Measurements from ENCODE around the gene ANKH.

ANKH gene

DNA sequence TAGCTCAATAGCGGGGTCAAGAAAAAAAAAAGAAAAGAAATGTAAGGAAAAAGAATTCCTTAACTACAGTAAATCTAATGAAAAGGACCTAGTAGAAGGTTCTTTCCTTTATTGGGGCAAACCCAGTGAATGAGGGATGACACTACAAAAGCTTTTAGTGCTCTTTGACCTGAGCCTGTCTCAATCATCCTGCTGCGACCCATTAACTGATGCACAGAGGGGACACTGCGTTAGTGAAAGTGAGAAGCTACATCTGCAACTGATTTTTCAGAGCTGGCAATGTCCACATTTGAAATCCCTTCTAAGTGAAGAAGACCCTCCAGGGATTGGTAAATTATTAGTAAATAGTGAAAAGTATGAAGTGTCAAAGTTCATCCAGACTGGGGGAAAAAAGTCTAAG is 106.0 kb downstream of the ANKH start:
- Histone ChIP-seq H3K27ac (ENCODE audit: low read length) (no peak overlapping the region), H3K27me3 (ENCODE audit: insufficient read depth, low read length) (no peaks in the 10 kb centered on the region), H3K4me3 (ENCODE audit: low read length) (no peak overlapping the region), H3K36me3 (ENCODE audit: insufficient read depth, low read depth, low read length) (no peaks in the 10 kb centered on the region), H3K4me1 (ENCODE audit: insufficient read depth, low read length) (no peaks in the 10 kb centered on the region), H3K9me3 (ENCODE audit: insufficient read depth, low read depth, low read length) (no peaks in the 10 kb centered on the region), H3K9ac (ENCODE audit: low read depth, low read length) (no peak overlapping the region)

DNA sequence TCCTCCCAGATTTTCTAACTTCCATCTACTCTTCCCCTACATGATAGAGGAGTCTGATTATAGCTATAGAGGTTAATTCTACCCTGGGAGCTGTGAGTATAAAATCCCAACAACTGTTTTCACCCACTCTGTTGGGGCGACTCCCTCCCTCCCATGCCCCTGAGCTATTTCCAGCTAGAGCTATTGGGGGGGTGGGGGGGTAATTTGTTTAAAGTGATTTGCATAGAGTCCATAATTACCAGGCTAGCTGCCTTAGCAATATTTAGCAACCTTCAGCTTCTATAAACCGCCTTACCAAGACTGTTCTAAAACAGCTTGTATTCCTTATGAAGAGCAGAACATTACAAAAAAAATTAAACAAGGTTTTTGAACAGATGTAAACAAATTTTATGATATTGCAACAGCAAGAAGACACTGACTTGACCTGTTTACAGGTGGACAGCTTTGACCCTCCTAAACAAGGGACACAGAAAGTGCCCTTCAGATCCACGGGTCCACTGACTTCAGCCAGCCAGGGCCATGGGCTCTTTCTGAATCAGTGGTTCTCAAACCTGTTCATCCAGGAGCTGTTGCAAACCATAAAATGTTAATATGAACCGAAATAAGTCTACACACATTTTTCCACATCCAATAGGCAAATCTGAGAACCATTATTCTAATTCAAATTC is 108.9 kb downstream of the ANKH start:
- no peak overlapping the region for H3K9ac ChIP-seq (ENCODE audit: low read depth, low read length)
- no peaks in the 10 kb centered on the region for H3K27me3 ChIP-seq (ENCODE audit: insufficient read depth, low read length)
- H3K36me3 ChIP-seq (ENCODE audit: insufficient read depth, low read depth, low read length), result no peaks in the 10 kb centered on the region
- H3K27ac ChIP-seq (ENCODE audit: low read length), result no peak overlapping the region
- no peak overlapping the region for H3K4me3 ChIP-seq (ENCODE audit: low read length)
- no peaks in the 10 kb centered on the region for H3K9me3 ChIP-seq (ENCODE audit: insufficient read depth, low read depth, low read length)
- H3K4me1 ChIP-seq (ENCODE audit: insufficient read depth, low read length), result no peaks in the 10 kb centered on the region

- no peaks in the 10 kb centered on the region for H3K27me3 ChIP-seq (ENCODE audit: insufficient read depth, low read length)
- H3K4me1 ChIP-seq (ENCODE audit: insufficient read depth, low read length), result no peaks in the 10 kb centered on the region; the same call in 1 of the 2 replicates
- no peaks in the 10 kb centered on the region for H3K36me3 ChIP-seq (ENCODE audit: insufficient read depth, low read depth, low read length)
- H3K9me3 ChIP-seq (ENCODE audit: insufficient read depth, low read depth, low read length), result no peaks in the 10 kb centered on the region
- H3K4me3 ChIP-seq (ENCODE audit: low read length), result no peak overlapping the region
- no peak overlapping the region for H3K9ac ChIP-seq (ENCODE audit: low read depth, low read length)
- no peak overlapping the region for H3K27ac ChIP-seq (ENCODE audit: low read length)
Observed at GRCh38 chr5:14760548-14761002, 111.0 kb downstream of the ANKH start.

GRCh38 chr5:14759744-14760547 is 111.6 kb downstream of the ANKH start:
- no peaks in the 10 kb centered on the region for H3K36me3 ChIP-seq (ENCODE audit: insufficient read depth, low read depth, low read length)
- H3K4me1 ChIP-seq (ENCODE audit: insufficient read depth, low read length), result no peaks in the 10 kb centered on the region; the same call in 1 of the 2 replicates
- H3K27ac ChIP-seq (ENCODE audit: low read length), result no peak overlapping the region
- H3K9me3 ChIP-seq (ENCODE audit: insufficient read depth, low read depth, low read length), result no peaks in the 10 kb centered on the region
- H3K4me3 ChIP-seq (ENCODE audit: low read length), result no peak overlapping the region
- no peak overlapping the region for H3K9ac ChIP-seq (ENCODE audit: low read depth, low read length)
- H3K27me3 ChIP-seq (ENCODE audit: insufficient read depth, low read length), result no peaks in the 10 kb centered on the region

DNA sequence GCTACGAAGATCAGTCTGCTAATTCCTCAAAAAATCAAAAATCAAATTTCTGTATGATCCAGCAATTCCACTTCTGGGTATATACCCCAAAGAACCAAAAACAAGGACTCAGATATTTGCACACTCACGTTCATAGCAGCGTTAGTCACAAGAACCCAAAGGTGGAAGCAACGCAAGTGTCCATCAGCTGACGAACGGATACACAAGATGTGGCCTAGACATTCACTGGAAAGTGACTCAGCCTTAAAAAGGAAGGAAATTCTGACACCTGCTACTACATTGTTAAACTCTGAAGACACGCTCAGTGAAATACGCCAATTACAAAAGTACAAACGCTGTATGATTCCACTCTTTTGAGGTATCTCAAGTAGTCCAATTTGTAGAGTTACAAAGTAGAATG is 113.7 kb downstream of the ANKH start:
- Histone ChIP-seq H3K27ac (ENCODE audit: low read length) (no peak overlapping the region), H3K36me3 (ENCODE audit: insufficient read depth, low read depth, low read length) (no peaks in the 10 kb centered on the region)

GRCh38 chr5:14756478-14756877 is 115.1 kb downstream of the ANKH start:
- H3K36me3 ChIP-seq (ENCODE audit: insufficient read depth, low read depth, low read length), result no peaks in the 10 kb centered on the region

More for the DNA sequence above, 113.7 kb downstream of the ANKH start:
- Histone ChIP-seq H3K4me3 (ENCODE audit: low read length) (no peak overlapping the region), H3K9ac (ENCODE audit: low read depth, low read length) (no peak overlapping the region), H3K4me1 (ENCODE audit: insufficient read depth, low read length) (no peaks in the 10 kb centered on the region; the same call in 1 of the 2 replicates), H3K27me3 (ENCODE audit: insufficient read depth, low read length) (no peaks in the 10 kb centered on the region), H3K9me3 (ENCODE audit: insufficient read depth, low read depth, low read length) (no peaks in the 10 kb centered on the region)

GRCh38 chr5:14753947-14754346 is 117.6 kb downstream of the ANKH start:
- H3K27ac ChIP-seq (ENCODE audit: low read length), result no peak overlapping the region
- no peaks in the 10 kb centered on the region for H3K9me3 ChIP-seq (ENCODE audit: insufficient read depth, low read depth, low read length)
- no peak overlapping the region for H3K4me3 ChIP-seq (ENCODE audit: low read length)
- H3K36me3 ChIP-seq (ENCODE audit: insufficient read depth, low read depth, low read length), result no peaks in the 10 kb centered on the region
- peaks cover 2% of the 10 kb centered on the region; the same call in 1 of the 2 replicates for H3K4me1 ChIP-seq (ENCODE audit: insufficient read depth, low read length)
- no peak overlapping the region for H3K9ac ChIP-seq (ENCODE audit: low read depth, low read length)
- H3K27me3 ChIP-seq (ENCODE audit: insufficient read depth, low read length), result no peaks in the 10 kb centered on the region

More at GRCh38 chr5:14756478-14756877, 115.1 kb downstream of the ANKH start:
- H3K27ac ChIP-seq (ENCODE audit: low read length), result no peak overlapping the region
- H3K9ac ChIP-seq (ENCODE audit: low read depth, low read length), result no peak overlapping the region
- H3K4me3 ChIP-seq (ENCODE audit: low read length), result no peak overlapping the region
- H3K9me3 ChIP-seq (ENCODE audit: insufficient read depth, low read depth, low read length), result no peaks in the 10 kb centered on the region
- peaks cover 2% of the 10 kb centered on the region; the same call in 1 of the 2 replicates for H3K4me1 ChIP-seq (ENCODE audit: insufficient read depth, low read length)
- no peaks in the 10 kb centered on the region for H3K27me3 ChIP-seq (ENCODE audit: insufficient read depth, low read length)

DNA sequence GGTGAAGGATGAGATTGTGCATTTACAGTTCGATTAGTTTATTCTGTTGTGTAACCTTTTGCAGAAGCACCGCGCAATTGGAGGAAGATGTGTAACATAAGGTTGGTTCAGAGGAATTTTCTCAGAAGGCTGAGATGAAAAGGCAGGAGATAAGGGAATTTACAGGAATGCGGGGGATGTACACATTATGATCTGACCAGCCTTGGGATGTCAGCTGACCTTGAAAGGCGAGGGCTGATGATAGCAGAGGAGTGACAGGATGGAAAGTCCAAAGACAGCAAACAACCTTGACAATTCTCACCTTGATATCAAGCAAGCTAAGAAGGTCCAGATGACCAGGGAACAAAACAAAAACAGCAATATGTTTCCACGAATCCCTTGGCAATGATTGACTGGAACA is 118.3 kb downstream of the ANKH start:
- Histone ChIP-seq H3K36me3 (ENCODE audit: insufficient read depth, low read depth, low read length) (no peaks in the 10 kb centered on the region), H3K4me3 (ENCODE audit: low read length) (no peak overlapping the region), H3K9ac (ENCODE audit: low read depth, low read length) (no peak overlapping the region), H3K27ac (ENCODE audit: low read length) (no peak overlapping the region), H3K9me3 (ENCODE audit: insufficient read depth, low read depth, low read length) (no peaks in the 10 kb centered on the region), H3K4me1 (ENCODE audit: insufficient read depth, low read length) (peaks cover 2% of the 10 kb centered on the region; the same call in 1 of the 2 replicates), H3K27me3 (ENCODE audit: insufficient read depth, low read length) (no peaks in the 10 kb centered on the region)

GRCh38 chr5:14752497-14753071 is 119.0 kb downstream of the ANKH start:
- Histone ChIP-seq H3K27me3 (ENCODE audit: insufficient read depth, low read length) (no peaks in the 10 kb centered on the region), H3K27ac (ENCODE audit: low read length) (no peak overlapping the region), H3K4me3 (ENCODE audit: low read length) (no peak overlapping the region), H3K36me3 (ENCODE audit: insufficient read depth, low read depth, low read length) (no peaks in the 10 kb centered on the region), H3K9ac (ENCODE audit: low read depth, low read length) (no peak overlapping the region), H3K4me1 (ENCODE audit: insufficient read depth, low read length) (peaks cover 2% of the 10 kb centered on the region; the same call in 1 of the 2 replicates), H3K9me3 (ENCODE audit: insufficient read depth, low read depth, low read length) (no peaks in the 10 kb centered on the region)

DNA sequence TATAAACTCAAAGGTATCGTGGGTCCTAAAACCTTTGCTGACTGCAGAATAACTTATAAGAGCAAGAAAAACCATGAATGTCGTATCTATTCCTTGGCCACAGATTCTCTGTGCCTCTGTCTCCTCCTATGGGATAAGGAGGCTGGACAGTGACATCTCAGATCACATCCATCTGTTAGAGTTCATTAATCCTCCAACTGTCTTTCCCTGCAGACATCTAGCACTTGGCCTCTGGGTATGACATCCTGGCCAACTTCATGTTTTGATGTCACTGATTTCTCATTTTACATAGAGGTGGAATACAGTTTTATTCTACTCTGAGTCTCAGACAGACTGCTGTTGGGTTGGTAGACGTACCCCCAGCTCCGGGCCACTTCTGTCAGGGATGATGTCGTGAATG is 120.9 kb downstream of the ANKH start:
- no peak overlapping the region for H3K27ac ChIP-seq (ENCODE audit: low read length)

GRCh38 chr5:14749579-14750101 is 121.9 kb downstream of the ANKH start:
- H3K9me3 ChIP-seq (ENCODE audit: insufficient read depth, low read depth, low read length), result no peaks in the 10 kb centered on the region
- H3K27ac ChIP-seq (ENCODE audit: low read length), result no peak overlapping the region

More for the DNA sequence above, 120.9 kb downstream of the ANKH start:
- Histone ChIP-seq H3K9me3 (ENCODE audit: insufficient read depth, low read depth, low read length) (no peaks in the 10 kb centered on the region), H3K27me3 (ENCODE audit: insufficient read depth, low read length) (no peaks in the 10 kb centered on the region), H3K4me1 (ENCODE audit: insufficient read depth, low read length) (peaks cover 2% of the 10 kb centered on the region; the same call in 1 of the 2 replicates), H3K36me3 (ENCODE audit: insufficient read depth, low read depth, low read length) (no peaks in the 10 kb centered on the region), H3K9ac (ENCODE audit: low read depth, low read length) (no peak overlapping the region), H3K4me3 (ENCODE audit: low read length) (no peak overlapping the region)

More at GRCh38 chr5:14749579-14750101, 121.9 kb downstream of the ANKH start:
- Histone ChIP-seq H3K9ac (ENCODE audit: low read depth, low read length) (no peak overlapping the region), H3K4me1 (ENCODE audit: insufficient read depth, low read length) (0 out of 2 replicates have a peak, but pooled peaks cover 2% of the 10 kb centered on the region), H3K27me3 (ENCODE audit: insufficient read depth, low read length) (no peaks in the 10 kb centered on the region), H3K36me3 (ENCODE audit: insufficient read depth, low read depth, low read length) (no peaks in the 10 kb centered on the region), H3K4me3 (ENCODE audit: low read length) (no peak overlapping the region)
